NOMO-1 (cell line): ENCODE measurements around the gene SSUH2.
"Not testable (repeated sequence)": the region's sequence is repeated elsewhere in the genome, so short reads cannot be mapped to it uniquely, and the experiment has no call there.

ENCODE experiments used
- DNase-seq, 2 experiments: peaks; one replicate each; lab custom pipeline; 2025; ENCODE audit not compliant: unreplicated experiment in 2 of 2; lab: John Stamatoyannopoulos, UW

Gene SSUH2

GRCh38 chr3:8659242-8659641, 14.6 kb upstream of the SSUH2 start:
- no peak for DNase-seq

GRCh38 chr3:8658306-8659212, 14.0 kb upstream of the SSUH2 start:
- DNase-seq, result no peak

GRCh38 chr3:8657804-8658305, 13.3 kb upstream of the SSUH2 start:
- no peak for DNase-seq

- no peak for DNase-seq
Observed at GRCh38 chr3:8656240-8656639, 11.6 kb upstream of the SSUH2 start.

GRCh38 chr3:8655387-8655835, 10.8 kb upstream of the SSUH2 start:
- no peak for DNase-seq

- DNase-seq, result not testable (repeated sequence)
Observed at GRCh38 chr3:8654572-8655329, 10.2 kb upstream of the SSUH2 start.

- DNase-seq, result no peak
Observed at GRCh38 chr3:8653800-8654408, 9.3 kb upstream of the SSUH2 start.

- DNase-seq, result no peak
Observed at GRCh38 chr3:8652324-8652987, 7.9 kb upstream of the SSUH2 start.

GRCh38 chr3:8651418-8652323, 7.1 kb upstream of the SSUH2 start:
- no peak for DNase-seq

- no peak for DNase-seq
Observed at GRCh38 chr3:8650583-8651416, 6.2 kb upstream of the SSUH2 start.

GRCh38 chr3:8649757-8650156, 5.2 kb upstream of the SSUH2 start:
- no peak for DNase-seq

GRCh38 chr3:8648909-8649741, 4.5 kb upstream of the SSUH2 start:
- no peak for DNase-seq

- no peak for DNase-seq
Observed at GRCh38 chr3:8647137-8647985, 2.8 kb upstream of the SSUH2 start.

- DNase-seq, result no peak
Observed at GRCh38 chr3:8646313-8646938, 1.8 kb upstream of the SSUH2 start.

GRCh38 chr3:8645712-8646111, 1.1 kb upstream of the SSUH2 start:
- DNase-seq, result no peak

GRCh38 chr3:8643693-8644365, 769 bp downstream of the SSUH2 start:
- no peak for DNase-seq
